Measurements from ENCODE around the gene NOVA2.

DNA sequence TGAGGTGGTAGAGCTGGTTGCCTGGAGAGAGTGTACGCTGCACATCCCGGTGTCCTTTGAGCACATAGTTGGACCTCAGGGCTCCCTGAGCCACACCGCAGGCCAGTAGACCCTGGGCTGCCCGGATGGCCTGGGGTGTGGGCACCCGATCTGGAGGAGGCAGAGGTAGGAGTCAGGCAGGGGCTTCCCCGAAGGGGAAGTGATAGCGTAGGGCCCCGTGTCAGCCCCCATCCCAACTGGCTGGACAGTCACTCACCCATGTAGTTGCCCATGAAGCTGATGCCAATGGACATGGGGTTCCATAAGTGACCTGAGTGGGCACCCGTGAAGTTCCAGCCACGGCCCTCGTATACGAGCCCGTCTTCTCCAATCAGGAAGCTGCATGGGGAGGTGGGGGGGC lies 45.6 kb upstream of the NOVA2 start:
- TF ChIP-seq, protein P1, sequence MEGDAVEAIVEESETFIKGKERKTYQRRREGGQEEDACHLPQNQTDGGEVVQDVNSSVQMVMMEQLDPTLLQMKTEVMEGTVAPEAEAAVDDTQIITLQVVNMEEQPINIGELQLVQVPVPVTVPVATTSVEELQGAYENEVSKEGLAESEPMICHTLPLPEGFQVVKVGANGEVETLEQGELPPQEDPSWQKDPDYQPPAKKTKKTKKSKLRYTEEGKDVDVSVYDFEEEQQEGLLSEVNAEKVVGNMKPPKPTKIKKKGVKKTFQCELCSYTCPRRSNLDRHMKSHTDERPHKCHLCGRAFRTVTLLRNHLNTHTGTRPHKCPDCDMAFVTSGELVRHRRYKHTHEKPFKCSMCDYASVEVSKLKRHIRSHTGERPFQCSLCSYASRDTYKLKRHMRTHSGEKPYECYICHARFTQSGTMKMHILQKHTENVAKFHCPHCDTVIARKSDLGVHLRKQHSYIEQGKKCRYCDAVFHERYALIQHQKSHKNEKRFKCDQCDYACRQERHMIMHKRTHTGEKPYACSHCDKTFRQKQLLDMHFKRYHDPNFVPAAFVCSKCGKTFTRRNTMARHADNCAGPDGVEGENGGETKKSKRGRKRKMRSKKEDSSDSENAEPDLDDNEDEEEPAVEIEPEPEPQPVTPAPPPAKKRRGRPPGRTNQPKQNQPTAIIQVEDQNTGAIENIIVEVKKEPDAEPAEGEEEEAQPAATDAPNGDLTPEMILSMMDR (IDR thresholded peaks at IDR 0.05) = no peak
- TF ChIP-seq POLR2AphosphoS5 (IDR thresholded peaks at IDR 0.05) (no peak), POLR2A (IDR thresholded peaks at IDR 0.05; ENCODE audit: low read depth) (no peak)

Measured in esophagus muscularis mucosa (tissue), 3 donors.